Activated CD4-positive, alpha-beta T cell treated with anti-CD3 and anti-CD28 coated beads, Interleukin-2, amount 50 U/mL, for 16 hours (primary cell): Measurements from ENCODE around the gene PAX3.
"Not testable (repeated sequence)": the region's sequence is repeated elsewhere in the genome, so short reads cannot be mapped to it uniquely, and the experiment has no call there.

ENCODE experiments used
- DNase-seq: peaks from one replicate; pipeline ENCODE4 v3.0.0-alpha.2; 2020

Gene PAX3

GRCh38 chr2:222205136-222205535 is 93.7 kb downstream of the PAX3 start:
- DNase-seq = no peak

DNA sequence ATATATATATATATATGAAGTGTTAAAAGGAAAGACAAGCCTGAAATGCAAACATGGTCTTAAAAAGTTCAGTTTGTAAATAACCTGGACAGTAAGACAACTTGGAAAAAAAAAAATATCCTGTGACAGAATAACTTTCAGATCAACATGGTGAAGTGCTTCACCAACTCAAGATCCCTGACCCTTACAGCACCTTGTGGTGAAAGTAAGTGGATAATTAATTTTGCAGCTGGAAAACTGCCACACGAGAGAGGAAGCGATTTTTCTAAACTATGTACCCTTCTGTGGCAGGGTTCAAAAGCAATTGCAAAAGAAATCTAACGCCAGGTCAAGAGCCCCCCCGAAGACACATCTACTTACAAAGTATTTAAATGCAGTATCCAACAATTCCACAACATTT is 95.8 kb downstream of the PAX3 start:
- DNase-seq = no peak

GRCh38 chr2:222196159-222196558 is 102.6 kb downstream of the PAX3 start:
- no peak for DNase-seq

GRCh38 chr2:222194669-222195068 is 104.1 kb downstream of the PAX3 start:
- no peak for DNase-seq

GRCh38 chr2:222193328-222193983 is 105.3 kb downstream of the PAX3 start:
- DNase-seq = no peak

DNA sequence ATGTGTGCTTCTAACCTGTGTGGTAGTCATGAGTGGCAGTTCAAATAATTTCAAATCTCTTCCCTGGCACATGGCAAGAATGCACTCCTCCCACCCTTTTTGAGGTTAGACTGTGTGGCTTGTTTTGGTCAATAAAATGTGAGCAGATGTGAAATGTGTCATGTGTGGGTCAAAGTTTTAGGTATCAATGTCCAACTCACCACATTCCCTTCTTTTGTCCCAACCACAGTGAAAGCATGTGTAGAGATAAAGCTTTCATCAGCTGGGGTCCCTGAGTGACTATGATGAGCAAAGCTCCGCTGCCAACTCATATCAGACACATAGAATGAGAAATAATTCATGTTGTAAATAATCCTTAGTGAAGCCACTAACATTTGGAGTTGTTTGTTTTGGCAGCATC is 118.2 kb downstream of the PAX3 start:
- DNase-seq = no peak

- no peak for DNase-seq
Observed at GRCh38 chr2:222179592-222179991, 119.2 kb downstream of the PAX3 start.

DNA sequence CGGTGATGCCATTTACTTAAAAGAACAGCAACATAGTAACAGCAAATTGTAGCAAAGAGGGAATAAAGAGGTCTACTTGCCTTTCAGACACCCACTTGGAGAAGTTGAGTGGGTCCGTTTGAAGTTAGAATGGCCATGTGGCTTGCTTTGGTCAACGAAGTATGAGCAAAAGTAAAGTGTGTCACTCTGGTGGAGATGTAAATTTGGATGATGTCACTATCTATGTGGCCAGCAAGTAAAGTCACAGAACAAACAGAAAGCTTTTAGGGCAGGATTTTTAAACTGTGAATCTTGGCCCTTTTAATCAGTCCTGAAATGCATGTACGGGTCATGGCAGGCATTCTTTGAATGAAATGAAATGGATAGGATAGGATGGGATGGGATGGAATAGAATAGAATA is 120.3 kb downstream of the PAX3 start:
- DNase-seq = no peak

DNA sequence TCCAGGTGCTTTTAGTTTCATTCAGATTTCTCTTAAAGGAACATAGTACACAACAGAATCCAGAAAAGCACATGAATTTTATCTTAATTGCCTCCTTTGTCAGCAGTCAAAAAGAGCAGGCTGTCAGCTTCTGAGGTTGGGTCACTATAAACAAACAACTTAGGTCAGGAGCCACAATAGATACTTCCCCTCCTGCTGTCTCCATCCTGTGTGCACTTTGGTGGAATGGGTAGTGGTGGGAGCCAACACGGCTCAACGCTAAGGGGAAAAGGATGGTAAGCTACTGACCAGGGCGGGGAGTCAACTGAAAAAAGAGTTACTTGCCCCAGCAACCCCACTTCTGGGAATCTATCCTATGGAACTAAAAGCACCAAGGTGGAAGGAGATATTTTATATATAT is 121.9 kb downstream of the PAX3 start:
- no peak for DNase-seq

GRCh38 chr2:222174450-222174849 is 124.3 kb downstream of the PAX3 start:
- no peak for DNase-seq

- no peak for DNase-seq
Observed at GRCh38 chr2:222169346-222169745, 129.5 kb downstream of the PAX3 start.

DNA sequence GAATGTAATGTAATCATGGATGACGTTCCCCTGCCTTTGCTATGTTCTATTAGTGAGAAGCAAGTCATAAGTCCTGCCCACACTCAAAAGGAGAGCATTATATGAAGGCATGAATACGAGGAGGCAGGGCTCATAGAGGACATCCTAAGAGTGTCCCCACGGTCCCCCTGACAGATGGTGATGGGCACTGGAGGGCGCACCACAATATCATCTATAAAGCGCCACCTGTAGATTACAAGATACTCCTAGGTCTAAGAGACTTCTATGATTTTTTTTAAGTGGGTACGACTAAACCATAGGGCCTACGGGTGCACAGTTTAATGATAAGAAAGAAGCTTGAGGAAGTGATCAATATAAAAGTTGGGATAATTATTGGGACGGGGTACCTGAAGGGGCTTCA is 131.0 kb downstream of the PAX3 start:
- DNase-seq = no peak

- DNase-seq = no peak
Observed at GRCh38 chr2:222160944-222161343, 137.9 kb downstream of the PAX3 start.

DNA sequence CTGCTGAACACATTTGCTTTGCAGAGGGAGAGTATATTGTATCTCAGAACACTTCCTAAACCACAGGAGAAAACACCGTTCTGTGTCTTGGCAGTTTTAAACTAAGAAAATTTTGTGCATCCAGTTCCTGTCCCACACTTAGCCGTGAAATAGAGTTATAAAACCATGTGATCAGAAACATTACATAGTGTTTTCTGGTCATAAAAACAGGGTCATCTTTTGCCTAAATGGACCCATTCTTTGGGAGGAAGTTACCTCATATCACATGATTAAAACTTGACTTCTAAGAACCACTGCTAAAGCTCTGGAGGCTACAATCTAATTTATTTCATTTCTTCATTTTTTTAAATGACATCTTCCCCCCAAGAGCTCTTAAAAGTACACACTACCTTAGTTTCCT is 138.7 kb downstream of the PAX3 start:
- no peak for DNase-seq

DNA sequence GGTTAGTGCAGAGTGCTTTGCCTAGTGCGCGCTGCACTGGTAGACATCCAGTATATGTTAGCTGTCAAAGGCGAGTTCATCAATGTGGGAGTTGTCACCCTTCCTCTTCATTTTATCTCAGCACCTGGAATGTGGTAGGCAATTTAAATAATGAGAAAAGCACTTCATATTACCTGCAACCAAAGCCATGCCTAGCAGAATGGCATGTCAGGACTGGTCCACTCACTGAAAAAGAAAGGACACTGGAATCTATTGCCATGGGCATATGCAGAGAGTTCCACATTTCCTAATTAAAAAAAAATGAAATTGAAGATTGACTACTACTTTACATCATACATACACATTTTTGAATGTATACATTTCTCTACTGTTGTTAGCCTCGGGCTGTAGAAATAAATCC is 139.6 kb downstream of the PAX3 start:
- DNase-seq = no peak

GRCh38 chr2:222155003-222155664 is 143.7 kb downstream of the PAX3 start:
- not testable (repeated sequence) for DNase-seq
